Loucy (cell line): ENCODE results near the gene EIF4ENIF1.
A peak's percentile ranks its signal among the peaks of the same experiment; 100 is the strongest.

Source experiments
- CTCF ChIP-seq: fragments of 200-600 bp; sonication (generic); conservative IDR thresholded peaks from 2 replicates; pipeline ENCODE4 v1.5.1; 2014; ENCODE audit warnings: mild to moderate bottlenecking, antibody characterized with exemption, low read length
- EZH2phosphoT487 ChIP-seq: fragments of 200-600 bp; IDR thresholded peaks from 2 replicates; pipeline ENCODE4 v1.6.1; 2018; ENCODE audit warnings: antibody characterized with exemption, mild to moderate bottlenecking, moderate library complexity, borderline replicate concordance

GRCh38 chr22:31490496-31490925 lies 869 bp upstream of the EIF4ENIF1 start:
- TF ChIP-seq CTCF (peak; percentile 23; the same call in 1 of the 2 replicates), EZH2phosphoT487 (no peak)
